ENCODE results near the gene CCNE1.
"Not testable (repeated sequence)": the region's sequence is repeated elsewhere in the genome, so short reads cannot be mapped to it uniquely, and the experiment has no call there.

Gene CCNE1

GRCh38 chr19:29809795-29810503 lies 1.8 kb upstream of the CCNE1 start:
- Histone ChIP-seq H3K4me3 (ENCODE audit: low read length) (no peak overlapping the region), H3K4me1 (ENCODE audit: control insufficient read depth, insufficient read depth, low read length) (peaks cover 13% of the 10 kb centered on the region), H3K9ac (ENCODE audit: low read length) (no peak overlapping the region), H3K27me3 (ENCODE audit: control insufficient read depth, insufficient read depth, low read length) (no peaks in the 10 kb centered on the region), H3K36me3 (ENCODE audit: control insufficient read depth, insufficient read depth, low read length) (no peaks in the 10 kb centered on the region), H3K9me3 (ENCODE audit: control insufficient read depth, low read length) (no peaks in the 10 kb centered on the region)

GRCh38 chr19:29810504-29810871 lies 1.3 kb upstream of the CCNE1 start:
- no peaks in the 10 kb centered on the region for H3K9me3 ChIP-seq (ENCODE audit: control insufficient read depth, low read length)
- peaks cover 9% of the 10 kb centered on the region for H3K4me1 ChIP-seq (ENCODE audit: control insufficient read depth, insufficient read depth, low read length)
- no peak overlapping the region for H3K4me3 ChIP-seq (ENCODE audit: low read length)
- H3K27me3 ChIP-seq (ENCODE audit: control insufficient read depth, insufficient read depth, low read length): no peaks in the 10 kb centered on the region
- peak overlapping the region; percentile 69 for H3K9ac ChIP-seq (ENCODE audit: low read length)
- no peaks in the 10 kb centered on the region for H3K36me3 ChIP-seq (ENCODE audit: control insufficient read depth, insufficient read depth, low read length)

- no peak overlapping the region for H3K9ac ChIP-seq (ENCODE audit: low read length)
Observed at GRCh38 chr19:29812080-29812880, 489 bp downstream of the CCNE1 start.

GRCh38 chr19:29812881-29813275 lies 1.1 kb downstream of the CCNE1 start:
- Histone ChIP-seq H3K9ac (ENCODE audit: low read length) (no peak overlapping the region), H3K4me1 (ENCODE audit: control insufficient read depth, insufficient read depth, low read length) (peaks cover 7% of the 10 kb centered on the region), H3K36me3 (ENCODE audit: control insufficient read depth, insufficient read depth, low read length) (no peaks in the 10 kb centered on the region), H3K27me3 (ENCODE audit: control insufficient read depth, insufficient read depth, low read length) (no peaks in the 10 kb centered on the region), H3K9me3 (ENCODE audit: control insufficient read depth, low read length) (no peaks in the 10 kb centered on the region), H3K4me3 (ENCODE audit: low read length) (no peak overlapping the region)

More at GRCh38 chr19:29812080-29812880, 489 bp downstream of the CCNE1 start:
- H3K9me3 ChIP-seq (ENCODE audit: control insufficient read depth, low read length): no peaks in the 10 kb centered on the region
- no peaks in the 10 kb centered on the region for H3K27me3 ChIP-seq (ENCODE audit: control insufficient read depth, insufficient read depth, low read length)
- no peaks in the 10 kb centered on the region for H3K36me3 ChIP-seq (ENCODE audit: control insufficient read depth, insufficient read depth, low read length)
- peaks cover 7% of the 10 kb centered on the region for H3K4me1 ChIP-seq (ENCODE audit: control insufficient read depth, insufficient read depth, low read length)
- no peak overlapping the region for H3K4me3 ChIP-seq (ENCODE audit: low read length)

- Histone ChIP-seq H3K27me3 (ENCODE audit: control insufficient read depth, insufficient read depth, low read length) (no peaks in the 10 kb centered on the region), H3K36me3 (ENCODE audit: control insufficient read depth, insufficient read depth, low read length) (no peaks in the 10 kb centered on the region), H3K9me3 (ENCODE audit: control insufficient read depth, low read length) (no peaks in the 10 kb centered on the region), H3K4me1 (ENCODE audit: control insufficient read depth, insufficient read depth, low read length) (peaks cover 7% of the 10 kb centered on the region), H3K9ac (ENCODE audit: low read length) (no peak overlapping the region), H3K4me3 (ENCODE audit: low read length) (no peak overlapping the region)
Observed at GRCh38 chr19:29813642-29814041, 1.9 kb downstream of the CCNE1 start.

- H3K36me3 ChIP-seq (ENCODE audit: control insufficient read depth, insufficient read depth, low read length): no peaks in the 10 kb centered on the region
- H3K9ac ChIP-seq (ENCODE audit: low read length): no peak overlapping the region
- no peaks in the 10 kb centered on the region for H3K27me3 ChIP-seq (ENCODE audit: control insufficient read depth, insufficient read depth, low read length)
- no peaks in the 10 kb centered on the region for H3K9me3 ChIP-seq (ENCODE audit: control insufficient read depth, low read length)
- H3K4me1 ChIP-seq (ENCODE audit: control insufficient read depth, insufficient read depth, low read length): peaks cover 7% of the 10 kb centered on the region
- no peak overlapping the region for H3K4me3 ChIP-seq (ENCODE audit: low read length)
Observed at GRCh38 chr19:29815231-29815630, 3.4 kb downstream of the CCNE1 start.

GRCh38 chr19:29817316-29817715 lies 5.5 kb downstream of the CCNE1 start:
- no peak overlapping the region for H3K9ac ChIP-seq (ENCODE audit: low read length)
- H3K4me3 ChIP-seq (ENCODE audit: low read length): no peak overlapping the region
- no peaks in the 10 kb centered on the region for H3K4me1 ChIP-seq (ENCODE audit: control insufficient read depth, insufficient read depth, low read length)
- no peaks in the 10 kb centered on the region for H3K27me3 ChIP-seq (ENCODE audit: control insufficient read depth, insufficient read depth, low read length)
- no peaks in the 10 kb centered on the region for H3K9me3 ChIP-seq (ENCODE audit: control insufficient read depth, low read length)
- no peaks in the 10 kb centered on the region for H3K36me3 ChIP-seq (ENCODE audit: control insufficient read depth, insufficient read depth, low read length)

- Histone ChIP-seq H3K9ac (ENCODE audit: low read length) (no peak overlapping the region), H3K9me3 (ENCODE audit: control insufficient read depth, low read length) (no peaks in the 10 kb centered on the region), H3K4me1 (ENCODE audit: control insufficient read depth, insufficient read depth, low read length) (no peaks in the 10 kb centered on the region), H3K27me3 (ENCODE audit: control insufficient read depth, insufficient read depth, low read length) (no peaks in the 10 kb centered on the region), H3K36me3 (ENCODE audit: control insufficient read depth, insufficient read depth, low read length) (no peaks in the 10 kb centered on the region), H3K4me3 (ENCODE audit: low read length) (no peak overlapping the region)
Observed at GRCh38 chr19:29819300-29819699, 7.5 kb downstream of the CCNE1 start.

- Histone ChIP-seq H3K36me3 (ENCODE audit: control insufficient read depth, insufficient read depth, low read length) (no peaks in the 10 kb centered on the region), H3K27me3 (ENCODE audit: control insufficient read depth, insufficient read depth, low read length) (no peaks in the 10 kb centered on the region), H3K9ac (ENCODE audit: low read length) (no peak overlapping the region), H3K9me3 (ENCODE audit: control insufficient read depth, low read length) (no peaks in the 10 kb centered on the region), H3K4me1 (ENCODE audit: control insufficient read depth, insufficient read depth, low read length) (no peaks in the 10 kb centered on the region), H3K4me3 (ENCODE audit: low read length) (no peak overlapping the region)
Observed at GRCh38 chr19:29819986-29820385, 8.2 kb downstream of the CCNE1 start.

- no peaks in the 10 kb centered on the region for H3K36me3 ChIP-seq (ENCODE audit: control insufficient read depth, insufficient read depth, low read length)
- no peaks in the 10 kb centered on the region for H3K9me3 ChIP-seq (ENCODE audit: control insufficient read depth, low read length)
- no peak overlapping the region for H3K4me3 ChIP-seq (ENCODE audit: low read length)
- no peak overlapping the region for H3K9ac ChIP-seq (ENCODE audit: low read length)
- H3K27me3 ChIP-seq (ENCODE audit: control insufficient read depth, insufficient read depth, low read length): no peaks in the 10 kb centered on the region
- no peaks in the 10 kb centered on the region for H3K4me1 ChIP-seq (ENCODE audit: control insufficient read depth, insufficient read depth, low read length)
Observed at GRCh38 chr19:29823581-29824330, 12.0 kb downstream of the CCNE1 start.

GRCh38 chr19:29825263-29825662 lies 13.5 kb downstream of the CCNE1 start:
- H3K4me1 ChIP-seq (ENCODE audit: control insufficient read depth, insufficient read depth, low read length); H3K9me3 ChIP-seq (ENCODE audit: control insufficient read depth, low read length); H3K4me3 ChIP-seq (ENCODE audit: low read length); H3K9ac ChIP-seq (ENCODE audit: low read length); H3K27me3 ChIP-seq (ENCODE audit: control insufficient read depth, insufficient read depth, low read length); H3K36me3 ChIP-seq (ENCODE audit: control insufficient read depth, insufficient read depth, low read length): not testable (repeated sequence)

GRCh38 chr19:29831041-29831548 lies 19.3 kb downstream of the CCNE1 start:
- Histone ChIP-seq H3K9me3 (ENCODE audit: control insufficient read depth, low read length) (no peaks in the 10 kb centered on the region), H3K27me3 (ENCODE audit: control insufficient read depth, insufficient read depth, low read length) (no peaks in the 10 kb centered on the region), H3K4me1 (ENCODE audit: control insufficient read depth, insufficient read depth, low read length) (no peaks in the 10 kb centered on the region), H3K36me3 (ENCODE audit: control insufficient read depth, insufficient read depth, low read length) (no peaks in the 10 kb centered on the region), H3K9ac (ENCODE audit: low read length) (no peak overlapping the region), H3K4me3 (ENCODE audit: low read length) (no peak overlapping the region)
